IPS-11a (cell line): ENCODE data around the gene HSPG2.

Source experiments
- H3K4me3 ChIP-seq: one replicate; pipeline ENCODE4 v1.5.1; 2013; ENCODE audit warnings: low read depth, low read length, control low read depth

The HSPG2 gene

DNA sequence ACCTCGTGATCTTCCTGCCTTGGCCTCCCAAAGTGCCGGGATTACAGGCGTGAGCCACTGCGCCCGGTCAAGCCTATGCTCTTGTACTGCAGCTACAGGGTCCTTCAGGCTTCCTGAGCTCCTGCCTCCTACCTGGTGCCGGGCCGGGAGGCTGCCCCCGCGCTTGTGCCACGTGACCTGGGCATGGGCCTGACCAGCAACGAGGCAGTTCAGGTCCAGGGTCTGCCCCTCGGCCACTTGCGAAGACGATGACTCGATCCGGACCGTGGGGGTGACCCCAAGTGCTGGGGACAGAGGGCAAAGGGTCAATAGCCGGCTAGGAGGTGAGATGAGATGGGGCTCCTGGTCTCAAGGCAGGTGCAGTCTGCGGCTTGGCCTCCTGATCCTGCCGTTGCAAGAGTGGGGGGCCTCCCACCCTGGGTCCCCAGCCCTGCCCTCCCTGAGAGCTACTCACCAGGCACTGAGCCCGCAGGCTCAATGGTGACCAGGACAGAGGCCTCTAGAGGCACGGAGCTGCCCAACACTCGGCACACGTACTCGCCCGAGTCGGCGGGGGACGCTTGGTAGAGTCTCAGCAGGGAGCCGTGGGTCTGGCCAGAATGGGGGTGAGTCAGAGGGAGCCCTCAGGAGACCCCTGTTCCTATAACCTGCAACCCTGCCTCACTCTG lies 87.1 kb downstream of the HSPG2 start:
- no peak overlapping the region for H3K4me3 ChIP-seq

DNA sequence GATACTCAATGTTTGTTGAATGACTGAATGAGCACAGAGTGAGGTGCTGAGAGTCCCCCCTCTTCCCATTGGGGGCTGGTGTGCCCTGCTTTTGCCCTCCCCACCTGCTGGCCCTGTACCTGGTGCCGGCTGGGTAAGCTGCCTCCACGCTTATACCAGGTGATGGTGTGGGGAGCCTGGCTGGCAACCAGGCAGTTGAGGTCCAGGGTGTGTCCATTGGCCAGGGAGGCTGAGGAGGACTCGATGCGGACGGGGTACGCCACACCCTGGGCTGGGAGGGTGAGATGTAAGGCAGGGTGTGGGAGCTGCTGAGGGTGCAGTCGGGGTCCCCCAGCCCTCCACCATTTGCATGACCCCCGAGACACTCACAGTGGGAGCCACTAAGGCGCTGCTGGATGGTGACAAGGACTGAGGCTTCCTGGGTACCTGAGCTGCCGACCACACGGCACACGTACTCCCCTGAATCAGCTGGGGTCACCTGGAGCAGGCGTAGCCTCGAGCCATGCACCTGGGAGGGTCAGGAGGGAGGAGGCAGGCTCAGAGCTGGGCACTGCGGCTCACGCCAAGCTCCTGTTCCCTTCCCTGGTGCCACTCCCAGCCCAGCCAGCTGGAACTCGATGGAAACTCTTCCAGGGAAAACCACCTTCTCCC lies 88.5 kb downstream of the HSPG2 start:
- H3K4me3 ChIP-seq: no peak overlapping the region

- no peak overlapping the region for H3K4me3 ChIP-seq
Measured at GRCh38 chr1:21847223-21848205, 89.6 kb downstream of the HSPG2 start.

GRCh38 chr1:21845646-21846641 lies 91.2 kb downstream of the HSPG2 start:
- no peak overlapping the region for H3K4me3 ChIP-seq

DNA sequence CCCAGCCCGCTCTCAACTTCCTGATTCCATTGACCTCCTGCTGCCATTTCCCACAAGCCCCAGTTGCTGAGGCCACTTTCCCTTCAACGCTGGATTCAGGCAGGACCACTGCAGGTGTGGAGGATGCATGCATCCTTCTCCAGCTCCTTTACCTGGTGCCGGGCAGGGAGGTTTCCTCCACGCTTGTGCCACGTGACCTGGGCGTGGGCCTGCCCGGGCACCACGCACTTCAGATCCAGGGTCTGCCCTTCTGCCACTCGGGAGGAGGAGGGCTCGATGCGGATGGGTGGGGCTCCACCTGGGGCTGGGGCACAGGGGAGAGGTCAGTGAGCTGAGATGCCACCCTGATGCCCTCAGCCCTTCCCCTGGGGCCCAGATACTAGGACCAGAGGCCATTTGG lies 93.1 kb downstream of the HSPG2 start:
- no peak overlapping the region for H3K4me3 ChIP-seq

DNA sequence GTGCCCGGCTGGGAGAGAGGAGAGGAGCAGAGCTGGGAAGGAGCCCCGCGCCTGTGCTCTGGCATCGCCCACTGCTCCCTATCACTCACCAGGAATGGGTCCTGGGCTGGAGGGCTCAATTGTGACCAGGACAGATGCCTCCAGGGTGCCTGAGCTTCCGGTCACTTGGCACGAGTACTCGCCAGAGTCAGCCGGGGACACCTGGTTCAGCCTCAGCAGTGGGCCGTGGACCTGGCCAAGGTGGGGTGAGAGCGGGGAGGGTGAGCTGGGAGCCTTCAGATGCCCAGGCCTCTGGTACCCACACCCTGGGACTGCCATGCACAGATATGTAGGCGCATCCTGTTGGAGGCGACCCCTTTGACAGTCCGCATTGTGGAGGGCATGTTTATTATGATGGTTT lies 93.9 kb downstream of the HSPG2 start:
- no peak overlapping the region for H3K4me3 ChIP-seq

DNA sequence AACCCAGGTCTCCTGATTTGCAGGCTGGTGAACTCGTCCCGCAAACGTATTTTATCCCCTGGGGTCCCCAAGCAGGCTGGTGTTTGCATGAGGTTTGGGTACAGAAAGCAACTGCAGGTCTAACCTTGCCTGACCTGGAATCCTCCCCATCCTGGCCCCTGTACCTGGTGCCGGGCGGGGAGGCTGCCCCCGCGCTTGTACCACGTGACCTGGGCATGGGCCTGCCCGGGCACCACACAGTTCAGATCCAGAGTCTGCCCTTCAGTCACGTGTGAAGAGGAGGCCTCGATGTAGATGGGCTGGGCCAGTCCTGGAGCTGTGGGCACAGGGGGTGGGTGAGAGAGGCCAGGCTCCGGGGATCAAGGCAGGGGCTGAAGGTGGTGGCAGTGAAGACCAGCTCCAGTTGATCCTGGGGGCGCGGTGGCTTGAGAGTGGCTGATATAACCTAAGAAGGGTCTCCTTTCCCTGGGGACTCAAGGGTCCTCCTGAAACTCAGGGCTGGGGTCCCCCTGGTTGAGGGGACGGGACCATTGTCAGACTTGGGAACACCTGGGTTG lies 94.4 kb downstream of the HSPG2 start:
- H3K4me3 ChIP-seq: no peak overlapping the region

- no peak overlapping the region for H3K4me3 ChIP-seq
Measured at GRCh38 chr1:21841852-21842466, 95.2 kb downstream of the HSPG2 start.

- H3K4me3 ChIP-seq: no peak overlapping the region
Measured at GRCh38 chr1:21840981-21841380, 96.1 kb downstream of the HSPG2 start.

GRCh38 chr1:21839337-21840037 lies 97.6 kb downstream of the HSPG2 start:
- no peak overlapping the region for H3K4me3 ChIP-seq

GRCh38 chr1:21838359-21839157 lies 98.6 kb downstream of the HSPG2 start:
- no peak overlapping the region for H3K4me3 ChIP-seq

GRCh38 chr1:21837476-21837875 lies 99.6 kb downstream of the HSPG2 start:
- H3K4me3 ChIP-seq: no peak overlapping the region

- H3K4me3 ChIP-seq: no peak overlapping the region
Measured at GRCh38 chr1:21836729-21837128, 100.4 kb downstream of the HSPG2 start.

- no peak overlapping the region for H3K4me3 ChIP-seq
Measured at GRCh38 chr1:21836010-21836409, 101.1 kb downstream of the HSPG2 start.

GRCh38 chr1:21834666-21835065 lies 102.4 kb downstream of the HSPG2 start:
- no peak overlapping the region for H3K4me3 ChIP-seq

GRCh38 chr1:21834094-21834493 lies 103.0 kb downstream of the HSPG2 start:
- no peak overlapping the region for H3K4me3 ChIP-seq

GRCh38 chr1:21833392-21833976 lies 103.6 kb downstream of the HSPG2 start:
- H3K4me3 ChIP-seq: no peak overlapping the region

GRCh38 chr1:21831454-21831970 lies 105.6 kb downstream of the HSPG2 start:
- H3K4me3 ChIP-seq: no peak overlapping the region
